ENCODE data around the gene ZNF616. TPM values are rescaled to one million over a fixed set of nuclear protein-coding genes. Genes with fewer than 3 reads are reported as not detected.

ZNF616 gene
- total and polyA plus RNA-seq, 8 donors = 2.4 to 9.1 (median 4.8) TPM

GRCh38 chr19:52140032-52140710, 433 bp upstream of the ZNF616 start:
- FAIRE-seq = peak; percentile 90
- ATAC-seq = no peak

DNA sequence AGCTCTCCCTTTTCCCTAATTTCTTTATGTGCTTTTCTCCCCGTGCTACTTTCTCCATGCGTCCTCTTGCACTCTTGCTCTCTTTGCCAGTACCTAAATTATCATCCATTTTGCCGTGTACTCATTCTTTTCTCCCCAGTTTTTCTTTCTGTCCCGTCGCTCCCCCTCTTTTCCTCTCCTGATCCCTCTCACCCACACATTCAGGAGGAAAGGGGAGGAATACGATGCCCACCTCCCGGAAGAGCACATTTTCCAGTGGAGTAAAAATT, 821 bp downstream of the ZNF616 start:
- no peak for DNase-seq
- 0 to 1% methylated on average over 7 of the region's 7 CpGs for WGBS, 2 donors
- H3K9me3 ChIP-seq = no peaks in the 10 kb centered on the region
- ATAC-seq = no peak
- intact Hi-C loops (cut with DNase I) = loop anchor here in 2 of 3 donors (5.0 to 10.0 kb wide), 2 partner anchors 98 to 106 kb away; no protein-coding TSS in a partner anchor
- no peaks in the 10 kb centered on the region for H3K27me3 ChIP-seq
- H3K36me3 ChIP-seq = no peaks in the 10 kb centered on the region
- no peak for FAIRE-seq
- peak overlapping the region; percentile 65 to 87 (median 74) for H3K4me3 ChIP-seq
- TF ChIP-seq, protein P1, sequence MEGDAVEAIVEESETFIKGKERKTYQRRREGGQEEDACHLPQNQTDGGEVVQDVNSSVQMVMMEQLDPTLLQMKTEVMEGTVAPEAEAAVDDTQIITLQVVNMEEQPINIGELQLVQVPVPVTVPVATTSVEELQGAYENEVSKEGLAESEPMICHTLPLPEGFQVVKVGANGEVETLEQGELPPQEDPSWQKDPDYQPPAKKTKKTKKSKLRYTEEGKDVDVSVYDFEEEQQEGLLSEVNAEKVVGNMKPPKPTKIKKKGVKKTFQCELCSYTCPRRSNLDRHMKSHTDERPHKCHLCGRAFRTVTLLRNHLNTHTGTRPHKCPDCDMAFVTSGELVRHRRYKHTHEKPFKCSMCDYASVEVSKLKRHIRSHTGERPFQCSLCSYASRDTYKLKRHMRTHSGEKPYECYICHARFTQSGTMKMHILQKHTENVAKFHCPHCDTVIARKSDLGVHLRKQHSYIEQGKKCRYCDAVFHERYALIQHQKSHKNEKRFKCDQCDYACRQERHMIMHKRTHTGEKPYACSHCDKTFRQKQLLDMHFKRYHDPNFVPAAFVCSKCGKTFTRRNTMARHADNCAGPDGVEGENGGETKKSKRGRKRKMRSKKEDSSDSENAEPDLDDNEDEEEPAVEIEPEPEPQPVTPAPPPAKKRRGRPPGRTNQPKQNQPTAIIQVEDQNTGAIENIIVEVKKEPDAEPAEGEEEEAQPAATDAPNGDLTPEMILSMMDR (IDR thresholded peaks at IDR 0.05) = no peak
- H3K4me1 ChIP-seq = peaks cover 6 to 11% (median 7%) of the 10 kb centered on the region in 3 donors
- peak overlapping the region; percentile 85 to 97 (median 95) for H3K27ac ChIP-seq

More at GRCh38 chr19:52140032-52140710, 433 bp upstream of the ZNF616 start:
- peaks cover 6 to 11% (median 7%) of the 10 kb centered on the region in 3 donors for H3K4me1 ChIP-seq
- intact Hi-C loops (cut with DNase I) = no loop called here
- no peaks in the 10 kb centered on the region for H3K36me3 ChIP-seq
- no peaks in the 10 kb centered on the region for H3K9me3 ChIP-seq
- peak overlapping the region in 2 of 4 donors; percentile 76 to 87 for H3K4me3 ChIP-seq
- DNase-seq = peak in 3 of 6 donors; percentile 18 to 99 (median 99)
- peak overlapping the region in 3 of 4 donors; percentile 95 to 97 (median 95) for H3K27ac ChIP-seq
- WGBS, 2 donors = 3 to 6% methylated on average over 22 of the region's 22 CpGs
- no peaks in the 10 kb centered on the region for H3K27me3 ChIP-seq
- TF ChIP-seq, protein P1 (IDR thresholded peaks at IDR 0.05) = no peak

GRCh38 chr19:52138278-52138982, 1.3 kb downstream of the ZNF616 start:
- Histone ChIP-seq H3K27me3 (no peaks in the 10 kb centered on the region), H3K4me1 (peaks cover 6 to 11% (median 7%) of the 10 kb centered on the region in 3 donors), H3K27ac (peak overlapping the region; percentile 85 to 97 (median 95)), H3K9me3 (no peaks in the 10 kb centered on the region), H3K4me3 (peak overlapping the region; percentile 65 to 87 (median 74)), H3K36me3 (no peaks in the 10 kb centered on the region)
- FAIRE-seq (no peak), DNase-seq (peak in 3 of 6 donors; percentile 6 to 66 (median 15)), ATAC-seq (peak in 2 of 4 donors; percentile 36 to 43)
- TF ChIP-seq, protein P1 (IDR thresholded peaks at IDR 0.05) = no peak
- WGBS, 2 donors = 5 to 10% methylated on average over 14 of the region's 14 CpGs
- intact Hi-C loops (cut with DNase I) = loop anchor here in 2 of 3 donors (5.0 to 10.0 kb wide), 2 partner anchors 99 to 106 kb away; no protein-coding TSS in a partner anchor

DNA sequence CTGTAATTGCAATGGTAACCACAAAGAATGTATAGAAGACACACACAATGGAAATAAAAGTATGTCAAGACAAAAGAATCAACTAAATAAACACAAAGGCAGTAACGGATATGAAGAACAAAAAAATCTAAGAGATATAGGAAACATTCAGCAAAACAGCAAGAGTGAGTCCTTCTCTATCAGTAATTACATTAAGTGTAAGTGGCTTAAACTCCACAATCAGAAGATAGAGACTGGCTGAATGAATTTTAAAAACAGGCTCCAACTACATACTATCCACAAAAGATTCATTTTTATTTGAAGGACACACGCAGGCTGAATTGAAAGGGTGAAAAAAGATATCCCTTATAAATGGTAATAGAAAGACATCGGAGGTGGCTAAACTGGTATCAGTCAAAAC, 19.5 kb downstream of the ZNF616 start:
- Histone ChIP-seq H3K4me1 (no peaks in the 10 kb centered on the region), H3K9me3 (peaks cover 0 to 40% (median 16%) of the 10 kb centered on the region in 4 donors), H3K27ac (no peak overlapping the region), H3K4me3 (no peak overlapping the region), H3K36me3 (peaks cover 8 to 88% (median 55%) of the 10 kb centered on the region in 3 donors), H3K27me3 (no peaks in the 10 kb centered on the region)
- FAIRE-seq (no peak), ATAC-seq (no peak), DNase-seq (no peak)
- WGBS, 2 donors = 98% methylated on average over 3 of the region's 3 CpGs
- intact Hi-C loops (cut with DNase I) = no loop called here
- TF ChIP-seq, protein P1 (IDR thresholded peaks at IDR 0.05) = no peak
